GM12874 (cell line): ENCODE data around the gene LARP4B.

Experiments used
- TF ChIP-seq, protein P1 (sequence below): IDR thresholded peaks from 2 replicates; pipeline ENCODE4 v1.5.1; 2011; ENCODE audit warnings: low read depth, mild to moderate bottlenecking, control low read depth, low read length, moderate library complexity; ENCODE audit not compliant: insufficient read depth

LARP4B gene

DNA sequence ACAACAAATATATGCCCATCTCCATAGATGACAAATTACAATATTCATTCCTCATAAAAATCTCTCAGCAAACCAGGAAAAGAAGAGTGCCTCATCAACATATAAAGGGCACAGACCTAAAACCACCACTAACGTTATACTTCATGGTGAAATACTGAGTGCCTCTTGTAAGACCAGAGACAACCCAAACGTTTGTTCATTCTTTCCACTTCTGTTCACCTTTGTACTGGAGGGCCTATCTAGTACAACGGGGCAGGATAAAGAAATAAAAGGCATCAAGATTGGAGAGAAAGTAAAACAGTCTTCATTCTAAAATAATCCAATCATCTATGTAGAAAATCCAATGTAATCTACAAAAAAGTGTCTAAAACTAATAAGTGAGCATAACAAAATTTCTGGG lies 79.1 kb downstream of the LARP4B start:
- TF ChIP-seq, protein P1, sequence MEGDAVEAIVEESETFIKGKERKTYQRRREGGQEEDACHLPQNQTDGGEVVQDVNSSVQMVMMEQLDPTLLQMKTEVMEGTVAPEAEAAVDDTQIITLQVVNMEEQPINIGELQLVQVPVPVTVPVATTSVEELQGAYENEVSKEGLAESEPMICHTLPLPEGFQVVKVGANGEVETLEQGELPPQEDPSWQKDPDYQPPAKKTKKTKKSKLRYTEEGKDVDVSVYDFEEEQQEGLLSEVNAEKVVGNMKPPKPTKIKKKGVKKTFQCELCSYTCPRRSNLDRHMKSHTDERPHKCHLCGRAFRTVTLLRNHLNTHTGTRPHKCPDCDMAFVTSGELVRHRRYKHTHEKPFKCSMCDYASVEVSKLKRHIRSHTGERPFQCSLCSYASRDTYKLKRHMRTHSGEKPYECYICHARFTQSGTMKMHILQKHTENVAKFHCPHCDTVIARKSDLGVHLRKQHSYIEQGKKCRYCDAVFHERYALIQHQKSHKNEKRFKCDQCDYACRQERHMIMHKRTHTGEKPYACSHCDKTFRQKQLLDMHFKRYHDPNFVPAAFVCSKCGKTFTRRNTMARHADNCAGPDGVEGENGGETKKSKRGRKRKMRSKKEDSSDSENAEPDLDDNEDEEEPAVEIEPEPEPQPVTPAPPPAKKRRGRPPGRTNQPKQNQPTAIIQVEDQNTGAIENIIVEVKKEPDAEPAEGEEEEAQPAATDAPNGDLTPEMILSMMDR, result no peak

DNA sequence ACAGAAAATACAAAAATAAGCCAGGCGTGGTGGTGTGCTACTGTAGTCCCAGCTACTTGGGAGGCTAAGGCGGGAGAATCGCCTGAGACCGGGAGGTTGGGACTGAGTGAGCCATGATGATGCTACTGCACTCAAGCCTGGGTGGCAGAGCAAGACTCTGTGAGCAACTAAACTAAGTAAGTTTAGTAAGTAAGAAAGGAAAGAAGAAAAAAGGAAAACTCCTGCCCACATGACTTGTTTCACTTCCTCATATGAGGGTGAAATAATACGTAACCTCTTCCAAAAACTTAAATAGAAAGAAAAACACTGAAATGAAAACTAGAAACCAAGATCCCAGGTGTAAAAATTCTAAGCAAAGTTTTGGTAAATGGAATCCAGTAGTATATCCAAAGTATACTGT lies 79.6 kb downstream of the LARP4B start:
- TF ChIP-seq, protein P1, result no peak

DNA sequence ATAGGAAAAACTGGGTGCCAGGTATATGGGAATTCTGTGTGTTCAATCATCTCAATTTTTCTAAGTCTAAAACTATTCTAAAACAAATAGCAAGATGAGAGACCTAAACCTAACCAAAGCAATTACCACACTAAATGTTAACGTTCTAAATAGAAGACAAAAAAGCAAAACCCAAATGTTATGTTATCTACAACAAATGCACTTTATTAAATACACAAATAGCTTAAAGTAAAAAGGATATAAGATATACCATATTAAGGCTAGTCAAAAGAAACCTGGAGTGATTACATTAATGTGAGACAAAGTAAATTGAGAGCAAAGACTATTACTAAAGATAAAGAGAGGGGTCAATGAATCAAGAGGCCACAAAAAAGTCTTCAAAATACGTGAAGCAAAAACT lies 81.4 kb downstream of the LARP4B start:
- TF ChIP-seq, protein P1, result no peak

DNA sequence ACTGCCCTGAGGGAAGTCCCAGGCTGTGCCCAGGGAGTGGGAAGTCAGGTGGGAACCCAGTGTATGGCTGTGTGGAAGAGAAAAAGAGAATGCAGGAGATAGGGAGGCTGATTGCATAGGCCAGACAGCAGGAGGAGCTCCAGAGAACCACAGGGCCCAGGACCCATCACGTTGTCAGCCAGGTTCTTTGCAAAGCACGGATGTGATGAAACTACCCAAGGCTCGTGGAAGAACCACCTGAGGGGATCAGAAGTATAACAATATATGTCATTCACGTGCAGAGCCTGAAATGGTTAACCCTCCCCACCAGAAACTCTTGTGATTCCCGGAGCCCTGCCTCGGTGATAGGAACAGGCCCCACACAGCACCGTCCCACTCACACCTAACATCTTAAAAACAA lies 83.6 kb downstream of the LARP4B start:
- TF ChIP-seq, protein P1, result no peak

DNA sequence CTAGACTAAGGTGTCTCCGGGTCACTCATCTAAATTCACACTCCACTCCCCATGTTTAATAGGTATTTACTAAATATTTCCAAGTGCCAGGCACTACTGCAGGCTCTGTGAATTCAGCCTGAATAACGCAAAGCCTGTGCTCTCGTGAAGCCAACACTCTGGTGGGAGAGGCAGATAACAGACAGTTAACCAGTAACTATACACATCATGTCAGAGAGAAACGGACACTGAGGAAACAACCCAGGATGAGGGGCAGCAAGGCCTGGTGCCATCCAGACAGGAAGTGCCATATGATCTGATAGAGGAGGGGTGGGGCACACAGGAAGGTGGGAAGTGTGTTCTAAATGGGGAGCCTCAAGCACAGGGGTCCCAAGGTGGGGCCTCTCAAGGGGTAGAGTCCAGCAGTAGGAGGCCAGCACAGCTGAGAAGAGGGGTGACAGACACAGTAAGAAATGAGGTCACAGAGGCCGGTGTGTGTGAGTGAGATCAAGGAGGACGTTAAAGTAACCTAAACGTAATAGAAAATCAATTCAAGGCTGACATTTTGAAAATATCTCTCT lies 85.3 kb downstream of the LARP4B start:
- TF ChIP-seq, protein P1, result no peak

DNA sequence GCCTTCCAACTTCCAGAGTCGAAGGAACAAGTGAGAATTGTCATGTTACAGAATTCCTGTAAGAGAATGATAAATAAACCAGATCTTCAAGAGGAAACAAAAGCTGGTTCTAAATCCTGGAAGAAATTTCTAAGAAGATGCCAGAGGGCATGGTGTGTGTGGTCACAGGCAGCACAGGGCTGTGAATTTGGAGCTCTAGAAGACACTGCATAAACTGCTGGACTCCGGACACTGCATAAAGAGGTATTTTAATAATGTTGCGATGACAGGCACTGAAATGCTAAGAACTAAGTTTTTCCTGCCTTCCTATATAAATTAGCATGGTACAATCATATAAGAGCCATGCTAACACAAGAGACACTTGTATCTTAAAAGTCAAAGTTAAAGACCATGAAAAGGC lies 86.0 kb downstream of the LARP4B start:
- TF ChIP-seq, protein P1, result no peak

DNA sequence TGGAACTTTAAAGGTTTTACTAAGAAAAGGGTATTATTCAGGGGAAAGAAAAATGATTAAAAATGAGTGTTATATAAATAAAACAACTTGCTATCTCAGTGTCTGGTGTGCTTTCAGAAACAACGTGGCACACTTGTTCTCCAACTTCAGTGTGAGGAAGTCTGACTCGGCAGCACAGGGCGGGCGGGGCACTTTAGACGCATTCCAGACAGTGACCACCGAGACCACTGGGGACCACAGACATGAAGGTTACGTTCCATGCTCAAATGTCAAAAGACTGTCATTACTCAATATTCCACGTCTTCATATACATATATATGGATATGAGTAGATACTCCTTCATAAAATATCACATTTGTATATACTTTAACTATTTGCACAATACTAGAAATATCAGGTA lies 87.0 kb downstream of the LARP4B start:
- TF ChIP-seq, protein P1, result no peak
